ENCODE results near the gene ITGA7.

DNA sequence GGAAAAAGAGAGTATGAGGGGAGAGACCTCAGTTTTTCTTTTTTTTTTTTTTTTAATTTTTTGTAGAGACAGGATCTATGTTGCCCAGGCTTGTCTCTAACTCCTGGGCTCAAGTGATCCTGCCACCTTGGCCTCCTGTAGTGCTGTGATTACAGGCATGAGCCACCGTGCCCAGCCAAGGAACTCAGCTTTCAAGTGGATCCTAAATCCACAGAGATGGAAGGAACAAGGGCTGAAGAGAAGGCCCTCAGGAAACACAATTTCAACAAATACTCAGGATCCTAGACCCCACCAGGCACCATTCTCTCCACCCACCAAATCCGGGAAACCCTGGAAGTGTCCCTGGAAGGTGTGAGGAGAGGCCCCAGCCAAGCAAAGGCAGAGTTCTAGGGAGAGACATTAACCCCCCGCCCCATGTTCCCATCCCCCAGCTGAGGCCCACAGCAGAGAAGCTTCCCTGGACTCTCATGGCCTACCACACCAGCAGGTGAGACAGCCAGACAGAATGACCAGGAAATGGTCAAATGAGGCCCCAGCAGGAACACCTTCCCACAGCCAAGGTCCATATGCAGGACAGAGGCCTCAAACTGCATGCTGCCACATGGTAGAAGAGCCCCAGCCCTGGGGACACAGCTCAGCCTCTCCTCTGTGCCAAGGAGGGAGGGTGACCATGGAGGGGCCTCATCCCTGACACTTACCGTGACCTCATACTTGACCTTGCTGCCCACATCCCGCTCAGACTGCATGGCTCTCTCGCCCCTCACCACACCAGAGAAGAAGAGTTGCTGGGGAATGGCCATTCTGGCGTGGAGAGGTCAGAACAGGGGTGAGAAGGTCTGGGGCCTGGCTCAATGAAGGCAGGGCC is 14.1 kb downstream of the ITGA7 start:
- TF ChIP-seq, protein P1, sequence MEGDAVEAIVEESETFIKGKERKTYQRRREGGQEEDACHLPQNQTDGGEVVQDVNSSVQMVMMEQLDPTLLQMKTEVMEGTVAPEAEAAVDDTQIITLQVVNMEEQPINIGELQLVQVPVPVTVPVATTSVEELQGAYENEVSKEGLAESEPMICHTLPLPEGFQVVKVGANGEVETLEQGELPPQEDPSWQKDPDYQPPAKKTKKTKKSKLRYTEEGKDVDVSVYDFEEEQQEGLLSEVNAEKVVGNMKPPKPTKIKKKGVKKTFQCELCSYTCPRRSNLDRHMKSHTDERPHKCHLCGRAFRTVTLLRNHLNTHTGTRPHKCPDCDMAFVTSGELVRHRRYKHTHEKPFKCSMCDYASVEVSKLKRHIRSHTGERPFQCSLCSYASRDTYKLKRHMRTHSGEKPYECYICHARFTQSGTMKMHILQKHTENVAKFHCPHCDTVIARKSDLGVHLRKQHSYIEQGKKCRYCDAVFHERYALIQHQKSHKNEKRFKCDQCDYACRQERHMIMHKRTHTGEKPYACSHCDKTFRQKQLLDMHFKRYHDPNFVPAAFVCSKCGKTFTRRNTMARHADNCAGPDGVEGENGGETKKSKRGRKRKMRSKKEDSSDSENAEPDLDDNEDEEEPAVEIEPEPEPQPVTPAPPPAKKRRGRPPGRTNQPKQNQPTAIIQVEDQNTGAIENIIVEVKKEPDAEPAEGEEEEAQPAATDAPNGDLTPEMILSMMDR (conservative IDR thresholded peaks at IDR 0.05): no peak
- TF ChIP-seq ZFX (IDR thresholded peaks at IDR 0.05): no peak
